HG02759 (cell line): ENCODE data around the gene PSEN1.

ENCODE experiments used
- ATAC-seq: cut with Tn5 transposase; IDR thresholded peaks from one replicate; pipeline ENCODE4 v1.9.1; 2021; ENCODE audit warnings: mild to moderate bottlenecking, moderate library complexity; ENCODE audit not compliant: unreplicated experiment

Gene PSEN1

DNA sequence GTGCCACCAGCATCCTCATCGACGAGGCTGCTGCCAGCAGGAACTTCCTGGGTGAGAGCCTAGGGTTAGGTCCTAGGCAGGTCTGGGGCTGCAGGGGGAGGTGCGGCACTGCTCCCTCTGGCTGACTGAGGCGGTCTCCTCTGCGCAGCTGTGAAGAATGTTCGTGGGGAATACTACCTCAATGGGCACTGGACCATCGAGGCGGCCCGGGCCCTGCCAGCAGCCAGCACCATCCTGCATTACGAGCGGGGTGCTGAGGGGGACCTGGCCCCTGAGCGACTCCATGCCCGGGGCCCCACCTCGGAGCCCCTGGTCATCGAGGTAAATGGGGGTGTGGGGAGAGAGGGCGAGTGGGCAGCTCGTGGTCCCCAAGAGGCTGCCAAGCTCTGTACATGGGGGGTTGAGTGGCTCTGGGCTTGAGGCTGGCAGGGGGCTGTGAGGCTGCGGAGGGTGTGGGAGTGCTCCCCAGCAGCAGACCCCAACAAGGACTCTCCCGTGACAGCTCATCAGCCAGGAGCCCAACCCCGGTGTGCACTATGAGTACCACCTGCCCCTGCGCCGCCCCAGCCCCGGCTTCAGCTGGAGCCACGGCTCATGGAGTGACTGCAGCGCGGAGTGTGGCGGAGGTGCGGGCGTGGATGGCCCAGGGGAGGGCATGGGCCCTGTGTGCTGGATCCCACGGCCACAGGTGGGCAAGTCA lies 115.4 kb downstream of the PSEN1 start:
- no peak for ATAC-seq

DNA sequence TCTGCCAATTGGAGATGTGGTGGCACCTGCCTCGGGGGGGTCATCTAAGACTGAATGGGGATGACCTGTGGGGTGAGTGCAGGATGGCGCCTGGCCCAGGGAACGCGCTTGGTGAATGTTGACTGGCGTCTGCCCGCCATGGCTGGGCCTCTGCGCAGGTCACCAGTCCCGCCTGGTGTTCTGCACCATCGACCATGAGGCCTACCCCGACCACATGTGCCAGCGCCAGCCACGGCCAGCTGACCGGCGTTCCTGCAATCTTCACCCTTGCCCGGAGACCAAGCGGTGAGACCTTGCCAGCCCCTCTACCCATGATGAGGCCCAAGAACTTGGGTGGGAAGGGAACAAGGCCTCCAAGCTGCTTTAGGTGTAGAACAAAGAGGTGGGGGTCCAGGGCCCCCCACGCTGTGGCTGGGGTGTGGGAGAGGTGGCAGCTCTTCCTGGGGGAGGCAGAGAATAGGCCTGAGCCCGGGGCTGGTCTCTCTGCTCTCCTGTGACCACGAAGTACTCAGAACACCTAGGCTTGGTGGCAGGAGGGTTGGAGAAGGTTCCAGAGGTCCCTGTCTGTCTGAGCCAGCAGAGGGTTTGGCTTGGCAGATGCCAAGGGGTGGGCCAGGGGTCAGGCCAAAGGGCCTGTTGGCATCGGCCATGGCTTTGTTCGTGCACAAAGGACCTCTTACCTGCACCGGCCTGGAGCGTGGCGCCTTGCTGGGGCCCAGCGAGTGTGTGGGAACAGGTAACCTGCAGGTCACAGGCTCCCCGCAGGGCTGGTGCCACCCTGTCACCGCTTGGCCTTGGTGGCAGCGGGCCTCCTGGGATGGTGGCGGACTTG lies 116.4 kb downstream of the PSEN1 start:
- ATAC-seq = no peak

DNA sequence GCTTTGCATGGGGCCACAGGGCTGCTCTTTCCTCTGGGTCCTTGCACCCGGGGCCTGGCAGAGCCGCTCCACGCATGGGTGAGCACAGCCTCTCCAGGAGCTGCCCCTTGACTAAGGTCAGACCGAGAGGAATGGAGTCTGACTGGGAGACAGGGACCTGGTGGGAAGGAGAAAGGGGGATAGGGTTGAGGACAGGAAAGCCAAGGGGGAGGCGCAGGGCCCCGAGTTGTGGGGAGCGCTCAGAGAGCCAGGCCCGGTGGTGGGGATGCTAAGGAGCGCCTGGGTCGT lies 117.0 kb downstream of the PSEN1 start:
- ATAC-seq = no peak

DNA sequence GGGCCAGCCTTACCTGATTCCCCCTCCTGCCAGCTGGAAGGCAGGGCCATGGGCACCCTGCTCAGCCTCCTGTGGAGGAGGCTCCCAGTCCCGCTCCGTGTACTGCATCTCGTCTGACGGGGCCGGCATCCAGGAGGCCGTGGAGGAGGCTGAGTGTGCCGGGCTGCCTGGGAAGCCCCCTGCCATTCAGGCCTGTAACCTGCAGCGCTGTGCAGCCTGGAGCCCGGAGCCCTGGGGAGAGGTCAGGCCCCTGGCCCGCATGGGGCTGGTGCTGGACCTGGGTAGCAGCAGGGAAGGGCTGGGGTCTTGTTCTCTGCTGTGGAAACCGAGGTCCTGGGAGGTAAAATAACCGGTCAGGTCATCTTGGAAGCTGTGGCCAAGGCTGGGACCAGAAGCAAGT lies 117.4 kb downstream of the PSEN1 start:
- ATAC-seq = no peak

DNA sequence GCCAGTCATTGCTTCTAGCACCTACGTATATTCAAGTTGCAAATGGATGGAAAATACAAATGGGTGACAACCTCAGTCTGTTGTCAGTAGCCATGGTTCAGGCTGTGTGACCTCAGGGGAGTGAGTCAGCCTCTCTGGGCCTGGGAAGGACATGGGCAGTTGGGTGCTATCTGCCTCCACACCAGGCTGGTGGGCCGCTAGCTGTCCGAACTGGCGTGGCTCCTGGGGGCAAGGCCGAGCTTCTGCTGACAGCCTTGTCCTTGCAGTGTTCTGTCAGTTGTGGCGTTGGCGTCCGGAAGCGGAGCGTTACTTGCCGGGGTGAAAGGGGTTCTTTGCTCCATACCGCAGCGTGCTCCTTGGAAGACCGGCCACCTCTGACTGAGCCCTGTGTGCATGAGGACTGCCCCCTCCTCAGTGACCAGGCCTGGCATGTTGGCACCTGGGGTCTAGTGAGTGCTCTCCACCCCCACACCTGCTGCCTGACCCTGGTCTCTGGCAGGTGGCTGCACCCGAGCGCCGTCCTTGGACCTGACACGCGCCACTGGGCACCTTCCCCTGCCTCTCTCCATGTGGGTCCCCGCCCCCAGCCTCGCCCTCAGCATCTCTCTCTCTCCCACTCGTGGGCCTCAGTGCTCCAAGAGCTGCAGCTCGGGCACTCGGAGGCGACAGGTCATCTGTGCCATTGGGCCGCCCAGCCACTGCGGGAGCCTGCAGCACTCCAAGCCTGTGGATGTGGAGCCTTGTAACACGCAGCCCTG lies 118.1 kb downstream of the PSEN1 start:
- ATAC-seq = no peak

DNA sequence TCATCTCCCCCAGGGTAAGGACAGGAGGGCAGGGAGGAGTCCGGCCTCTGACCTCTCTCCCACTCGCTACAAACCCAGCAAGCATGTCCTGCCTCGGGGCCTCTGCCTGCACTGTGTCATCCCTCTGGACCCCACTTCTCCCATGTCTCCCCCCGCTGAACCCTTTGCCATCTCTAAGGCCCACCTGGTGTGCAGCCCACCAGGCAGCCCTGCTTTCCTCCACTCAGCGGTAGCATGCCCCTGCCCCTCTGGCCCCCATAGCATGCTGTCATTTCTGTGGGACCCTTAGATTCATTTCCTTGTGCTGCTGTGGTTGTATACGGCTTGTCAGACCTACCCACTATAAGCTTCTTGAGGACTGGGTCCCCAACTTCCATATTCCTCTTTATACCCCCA lies 118.7 kb downstream of the PSEN1 start:
- no peak for ATAC-seq

DNA sequence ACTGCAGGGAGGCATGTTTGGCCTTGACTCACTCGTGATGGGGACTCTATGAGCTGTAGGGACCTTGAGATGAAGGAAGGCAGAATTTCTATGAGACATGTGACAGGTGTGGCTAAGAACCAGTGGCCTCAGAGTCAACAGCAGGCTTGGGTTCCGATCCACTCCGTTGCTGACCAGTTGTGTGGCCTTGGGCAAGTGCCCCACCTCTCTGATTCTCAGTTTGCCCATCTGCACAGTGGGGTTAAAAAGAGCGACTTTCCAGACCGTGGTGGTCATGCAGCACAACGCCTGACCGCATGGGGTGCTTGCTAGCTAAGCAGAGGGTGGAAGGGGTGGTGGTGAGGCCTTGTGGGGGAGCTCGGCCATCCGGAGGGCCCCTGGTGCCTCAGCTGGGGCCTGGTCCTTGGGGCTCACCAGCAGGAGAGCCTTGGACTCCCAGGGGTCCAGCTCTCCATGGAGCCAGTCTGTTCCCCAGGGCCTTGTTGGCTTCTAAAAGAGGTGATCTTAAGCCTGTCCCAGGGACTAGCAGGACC lies 119.5 kb downstream of the PSEN1 start:
- no peak for ATAC-seq

DNA sequence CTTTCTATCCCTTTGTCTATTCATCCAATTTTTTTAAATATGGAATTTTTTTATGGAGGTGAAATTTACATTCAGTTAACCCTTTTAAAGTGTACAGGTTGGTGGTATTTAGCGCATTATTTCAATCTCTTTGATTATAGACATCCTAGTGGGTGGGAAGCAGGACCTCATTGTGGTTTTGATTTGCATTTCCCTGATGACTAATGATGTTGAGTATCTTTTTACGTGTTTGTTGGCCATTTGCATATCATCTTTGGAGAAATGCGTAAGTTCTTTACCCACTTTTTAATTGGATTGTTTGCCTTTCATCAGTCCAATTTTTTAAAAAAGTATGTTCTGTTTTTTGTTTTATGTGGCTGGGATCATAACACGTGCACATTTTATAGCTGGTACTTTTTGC lies 121.8 kb downstream of the PSEN1 start:
- ATAC-seq = no peak

DNA sequence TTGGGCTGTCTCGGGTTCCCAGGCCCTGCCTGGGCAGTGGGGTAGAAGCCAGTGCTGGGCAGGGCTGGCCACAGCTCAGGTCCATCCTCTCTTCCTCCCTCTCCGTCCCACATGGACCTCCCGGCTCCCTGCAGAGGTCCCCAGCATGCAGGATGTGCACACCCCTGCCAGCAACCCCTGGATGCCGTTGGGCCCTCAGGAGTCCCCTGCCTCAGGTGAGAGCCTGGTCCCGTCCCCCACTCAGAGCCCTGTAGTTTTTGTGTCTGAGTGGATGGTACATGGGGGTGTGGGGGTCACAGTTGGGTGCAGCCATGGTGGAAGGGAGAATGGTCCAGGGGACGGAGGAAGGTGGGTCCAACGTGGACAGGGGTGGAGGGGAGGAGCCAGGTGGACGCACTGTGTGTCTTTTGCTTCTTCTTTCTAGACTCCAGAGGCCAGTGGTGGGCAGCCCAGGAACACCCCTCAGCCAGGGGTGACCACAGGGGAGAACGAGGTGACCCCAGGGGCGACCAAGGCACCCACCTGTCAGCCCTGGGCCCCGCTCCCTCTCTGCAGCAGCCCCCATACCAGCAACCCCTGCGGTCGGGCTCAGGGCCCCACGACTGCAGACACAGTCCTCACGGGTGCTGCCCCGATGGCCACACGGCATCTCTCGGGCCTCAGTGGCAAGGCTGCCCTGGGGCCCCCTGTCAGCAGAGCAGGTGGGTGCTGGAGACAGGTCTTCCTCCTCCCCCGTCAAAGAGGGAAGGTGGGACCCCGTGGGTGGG lies 122.7 kb downstream of the PSEN1 start:
- no peak for ATAC-seq

DNA sequence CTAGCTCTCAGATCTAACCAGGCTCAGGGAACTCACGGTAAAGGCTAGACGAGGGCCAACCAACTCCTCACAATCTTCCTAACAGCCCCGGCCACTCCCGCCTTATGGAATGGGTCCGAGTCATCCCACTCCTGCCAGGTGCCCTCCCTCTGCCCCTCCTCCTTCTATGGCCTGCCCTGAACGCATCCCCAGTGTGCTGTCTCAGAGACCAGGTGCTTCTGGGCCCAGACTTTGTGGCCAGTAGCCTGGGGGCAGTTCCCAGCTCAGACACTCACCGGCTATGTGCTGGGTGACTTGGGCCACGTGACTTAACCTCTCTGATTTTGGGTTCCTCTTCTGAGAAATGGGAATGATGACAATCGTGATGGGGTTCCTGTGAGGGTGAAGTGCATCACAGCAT lies 123.5 kb downstream of the PSEN1 start:
- ATAC-seq = no peak

DNA sequence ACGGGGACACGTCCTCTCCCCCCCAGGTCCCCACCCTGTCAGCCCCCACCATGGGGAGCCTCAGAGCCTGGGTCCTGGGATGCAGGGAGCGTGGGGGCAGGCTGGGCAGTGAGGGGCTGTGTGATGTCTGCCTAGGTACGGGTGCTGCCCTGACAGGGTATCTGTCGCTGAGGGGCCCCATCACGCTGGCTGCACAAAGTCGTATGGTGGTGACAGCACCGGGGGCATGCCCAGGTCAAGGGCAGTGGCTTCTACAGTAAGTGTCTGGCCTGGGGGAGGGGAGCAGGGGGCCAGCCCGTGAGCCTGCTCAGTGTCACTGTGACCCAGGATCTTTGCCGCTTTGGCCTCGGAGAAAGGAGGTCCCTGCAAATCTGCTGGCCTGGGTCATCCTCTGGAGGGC lies 124.3 kb downstream of the PSEN1 start:
- ATAC-seq = no peak

DNA sequence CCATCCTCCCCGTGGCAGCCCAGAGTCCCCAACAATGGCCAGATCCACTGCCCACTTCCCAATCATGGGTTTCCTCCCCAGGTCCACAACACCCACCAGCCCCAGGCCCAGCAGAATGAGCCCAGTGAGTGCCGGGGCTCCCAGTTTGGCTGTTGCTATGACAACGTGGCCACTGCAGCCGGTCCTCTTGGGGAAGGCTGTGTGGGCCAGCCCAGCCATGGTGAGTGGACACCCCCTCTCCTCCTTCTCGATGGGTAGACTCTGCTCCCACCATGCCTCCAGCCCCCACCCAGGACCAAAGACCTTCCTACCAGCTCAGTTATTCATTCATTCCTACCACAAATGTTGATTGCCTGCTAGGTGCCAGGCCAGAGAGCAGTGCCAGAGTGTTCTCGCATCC lies 124.8 kb downstream of the PSEN1 start:
- no peak for ATAC-seq

DNA sequence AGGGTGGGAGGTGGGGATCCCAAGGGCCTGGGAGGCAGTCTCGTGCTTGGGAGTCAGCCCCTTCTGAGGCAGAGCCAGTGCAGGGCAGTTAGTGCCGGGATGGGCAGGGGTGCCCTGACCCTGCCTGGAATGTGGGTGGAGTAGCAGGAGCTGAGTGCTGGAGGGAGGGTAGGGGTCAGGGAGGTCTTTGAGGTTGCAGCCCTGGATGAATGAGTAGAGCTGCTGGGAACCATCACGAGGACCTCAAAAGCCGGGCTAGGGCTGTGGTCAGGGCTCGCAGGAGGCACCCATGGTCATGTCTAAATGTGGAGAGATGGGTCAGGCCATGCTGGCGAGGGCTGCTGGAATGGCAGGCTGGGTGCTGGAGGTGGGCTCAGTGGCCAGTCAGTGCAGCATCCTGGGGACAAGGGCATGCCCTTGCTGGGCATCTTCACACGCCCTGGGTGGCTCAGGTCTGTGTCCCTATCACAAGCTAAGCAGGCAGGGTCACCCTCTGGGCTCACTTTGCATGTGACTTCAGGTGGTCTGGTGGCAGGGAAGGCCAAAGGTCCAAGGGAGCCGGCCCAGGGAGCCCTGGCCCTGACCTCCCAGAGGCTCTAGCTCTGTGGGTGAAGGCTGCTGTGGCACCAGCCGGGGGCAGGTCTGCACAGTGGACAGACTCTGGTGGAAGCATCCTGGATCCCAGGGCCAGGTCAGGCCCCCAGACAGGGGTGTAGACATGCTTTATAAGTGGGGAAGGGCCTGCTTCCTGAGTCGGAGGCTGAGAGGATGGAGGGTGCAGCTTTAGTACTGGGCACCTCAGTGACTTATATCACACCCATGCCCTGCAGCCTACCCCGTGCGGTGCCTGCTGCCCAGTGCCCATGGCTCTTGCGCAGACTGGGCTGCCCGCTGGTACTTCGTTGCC lies 125.5 kb downstream of the PSEN1 start:
- ATAC-seq = no peak

DNA sequence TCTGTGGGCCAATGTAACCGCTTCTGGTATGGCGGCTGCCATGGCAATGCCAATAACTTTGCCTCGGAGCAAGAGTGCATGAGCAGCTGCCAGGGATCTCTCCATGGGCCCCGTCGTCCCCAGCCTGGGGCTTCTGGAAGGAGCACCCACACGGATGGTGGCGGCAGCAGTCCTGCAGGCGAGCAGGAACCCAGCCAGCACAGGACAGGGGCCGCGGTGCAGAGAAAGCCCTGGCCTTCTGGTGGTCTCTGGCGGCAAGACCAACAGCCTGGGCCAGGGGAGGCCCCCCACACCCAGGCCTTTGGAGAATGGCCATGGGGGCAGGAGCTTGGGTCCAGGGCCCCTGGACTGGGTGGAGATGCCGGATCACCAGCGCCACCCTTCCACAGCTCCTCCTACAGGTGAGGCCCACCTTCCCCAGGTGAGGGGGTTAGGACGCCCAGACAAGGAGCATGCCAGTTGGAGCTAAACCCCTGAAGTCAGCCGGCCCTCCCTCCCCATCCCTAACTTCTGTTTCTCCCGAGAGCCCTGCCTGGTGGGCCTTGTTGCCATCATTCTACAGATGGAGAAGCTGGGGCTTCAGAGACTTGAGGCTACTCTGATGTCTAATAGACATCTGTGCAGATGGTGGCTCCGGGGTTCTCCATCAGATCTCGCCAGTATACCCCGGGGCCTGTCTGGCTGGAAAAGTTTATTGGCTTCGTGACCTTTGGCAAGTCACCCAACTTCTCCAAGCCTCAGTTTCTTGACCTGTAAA lies 126.3 kb downstream of the PSEN1 start:
- no peak for ATAC-seq

DNA sequence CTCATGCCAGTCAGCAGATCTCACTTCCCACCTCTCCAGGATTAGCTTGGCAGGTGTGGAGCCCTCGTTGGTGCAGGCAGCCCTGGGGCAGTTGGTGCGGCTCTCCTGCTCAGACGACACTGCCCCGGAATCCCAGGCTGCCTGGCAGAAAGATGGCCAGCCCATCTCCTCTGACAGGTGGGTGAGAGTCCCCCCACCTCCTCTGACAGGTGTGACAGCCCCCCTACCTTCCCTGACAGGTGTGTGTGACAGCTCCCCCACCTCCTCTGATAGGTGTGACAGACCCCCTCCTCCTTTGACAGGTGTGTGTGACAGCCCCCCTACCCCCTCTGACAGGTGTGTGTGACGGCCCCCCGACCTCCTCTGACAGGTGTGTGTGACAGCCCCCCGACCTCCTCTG lies 127.3 kb downstream of the PSEN1 start:
- no peak for ATAC-seq

DNA sequence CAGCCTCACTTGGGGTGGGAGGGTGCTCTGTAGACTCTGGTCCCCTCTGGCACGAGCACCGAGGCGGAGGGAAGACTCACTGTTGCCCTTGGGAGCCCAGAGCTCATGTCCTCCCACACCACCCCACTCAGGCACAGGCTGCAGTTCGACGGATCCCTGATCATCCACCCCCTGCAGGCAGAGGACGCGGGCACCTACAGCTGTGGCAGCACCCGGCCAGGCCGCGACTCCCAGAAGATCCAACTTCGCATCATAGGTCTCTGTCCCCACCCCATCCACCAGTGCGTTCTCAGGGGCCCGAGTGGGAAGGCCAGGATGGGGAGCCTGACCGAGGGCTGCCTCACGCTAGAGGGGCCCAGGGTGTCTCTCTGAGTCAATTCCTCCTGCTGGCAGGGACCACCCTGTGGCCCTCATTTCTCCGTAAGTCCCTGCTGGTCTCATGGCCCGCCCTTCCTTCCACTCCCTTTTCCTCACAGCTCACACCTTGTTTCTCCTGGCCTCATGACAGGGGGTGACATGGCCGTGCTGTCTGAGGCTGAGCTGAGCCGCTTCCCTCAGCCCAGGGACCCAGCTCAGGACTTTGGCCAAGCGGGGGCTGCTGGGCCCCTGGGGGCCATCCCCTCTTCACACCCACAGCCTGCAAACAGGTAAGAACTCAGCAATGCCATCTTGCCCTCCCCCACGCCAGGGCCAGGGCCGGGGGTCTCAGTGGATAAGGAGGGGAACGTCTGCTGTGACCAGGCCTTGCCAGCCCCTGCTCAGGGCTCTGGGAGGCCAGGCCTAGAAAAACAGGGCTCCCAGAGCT lies 128.0 kb downstream of the PSEN1 start:
- ATAC-seq = no peak

DNA sequence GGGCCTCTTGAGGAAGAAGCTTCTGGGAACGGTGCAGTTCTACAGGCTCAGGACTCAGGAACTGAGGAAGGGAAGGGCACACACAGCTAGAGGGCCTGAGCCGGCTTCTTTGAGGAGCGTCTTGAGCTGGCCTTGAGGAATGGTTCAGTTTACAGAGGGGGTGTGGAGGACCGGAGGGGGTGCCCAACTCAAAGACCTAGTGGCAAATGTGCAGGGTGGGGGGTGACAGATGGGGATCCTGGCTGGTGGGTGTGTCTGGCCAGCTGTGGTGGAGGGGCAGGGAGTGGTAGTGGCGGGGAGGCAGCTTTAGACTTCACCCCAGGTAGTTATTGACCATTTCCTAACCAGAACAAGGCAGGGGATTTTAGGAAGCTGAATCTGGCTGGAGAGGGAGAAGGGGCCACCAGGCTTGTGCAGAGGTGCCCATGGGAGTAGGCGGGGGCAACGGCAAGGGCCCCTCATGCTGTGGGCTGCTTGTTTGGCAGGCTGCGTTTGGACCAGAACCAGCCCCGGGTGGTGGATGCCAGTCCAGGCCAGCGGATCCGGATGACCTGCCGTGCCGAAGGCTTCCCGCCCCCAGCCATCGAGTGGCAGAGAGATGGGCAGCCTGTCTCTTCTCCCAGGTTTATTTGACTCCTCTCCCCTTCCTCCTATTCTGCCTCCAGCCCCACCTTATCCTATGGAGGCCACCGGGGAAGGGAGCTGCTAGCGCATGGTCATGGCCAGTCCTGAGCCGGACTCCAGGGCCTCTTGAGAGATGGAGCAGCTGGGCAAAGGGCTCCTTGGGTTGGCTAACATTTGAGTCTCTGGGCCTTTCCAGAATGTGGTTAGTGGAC lies 128.8 kb downstream of the PSEN1 start:
- ATAC-seq = no peak

DNA sequence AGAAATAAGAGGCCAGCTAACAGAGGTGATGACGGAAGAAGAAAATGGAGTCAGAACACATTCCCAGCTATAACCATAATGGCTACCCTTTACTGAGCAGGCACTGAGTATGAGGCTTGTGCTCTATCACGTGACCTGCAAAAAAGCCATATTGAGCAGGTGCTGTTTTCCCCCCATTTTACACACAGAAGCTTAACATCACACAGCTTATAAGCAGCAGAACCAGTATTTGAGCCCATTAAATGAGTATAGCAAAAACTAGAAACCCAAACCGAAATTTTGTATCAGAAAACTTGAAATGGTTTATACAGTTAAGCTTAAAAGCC lies 129.4 kb downstream of the PSEN1 start:
- ATAC-seq = no peak
